Panc1 (cell line): Measurements from ENCODE around the gene TRANK1. TPM values are rescaled to one million over a fixed set of nuclear protein-coding genes. Genes with fewer than 3 reads are reported as not detected.

Source experiments
- ATAC-seq: fragments of 200-7000 bp; cut with Tn5 transposase; 2 replicates; pipeline ENCODE4 v1.9.1; 2020; ENCODE audit warnings: mild to moderate bottlenecking, moderate library complexity
- BruUV-seq: library from RNA; stranded (reverse); fragments of 400-500 nt; replicated peaks from 2 replicates; lab custom pipeline; 2021; lab: Mats Ljungman, UMichigan
- CTCF ChIA-PET: fragments of 300-600 bp; sonication (Branson Sonifier 250); formaldehyde crosslinking; loops from one replicate; lab custom pipeline; 2022; ENCODE audit warnings: antibody characterized with exemption; lab: Charles Lee
- POLR2A ChIA-PET: fragments of 300-600 bp; sonication (Branson Sonifier 250); formaldehyde crosslinking; loops from one replicate; lab custom pipeline; 2022; ENCODE audit warnings: antibody characterized with exemption; lab: Charles Lee
- DNase-seq: peaks from one replicate; pipeline ENCODE4 v3.0.0-alpha.2; 2010; ENCODE audit warnings: low read depth, low spot score
- H3K27ac ChIP-seq: 2 replicates; pipeline ENCODE4 v1.5.1; 2011; ENCODE audit warnings: mild to moderate bottlenecking, low read length, inconsistent platforms
- H3K27me3 ChIP-seq: fragments of 200-500 bp; sonication (Bioruptor generic); 2 replicates; pipeline ENCODE4 v1.6.0; 2014; ENCODE audit warnings: low read length, inconsistent platforms; ENCODE audit not compliant: control insufficient read depth, insufficient read depth
- H3K36me3 ChIP-seq: fragments of 200-500 bp; sonication (Bioruptor generic); 2 replicates; pipeline ENCODE4 v1.5.1; 2014; ENCODE audit warnings: inconsistent platforms, mild to moderate bottlenecking, low read length, moderate library complexity; ENCODE audit not compliant: control insufficient read depth, insufficient read depth
- H3K4me1 ChIP-seq: 2 replicates; pipeline ENCODE4 v1.5.1; 2011; ENCODE audit warnings: inconsistent platforms, mild to moderate bottlenecking, low read length, moderate library complexity; ENCODE audit not compliant: control insufficient read depth, insufficient read depth
- H3K4me3 ChIP-seq, 2 experiments: 2 replicates each; pipeline ENCODE4 v1.5.1; 2011 to 2012; ENCODE audit warnings: low read depth in 2 of 2, low read length in 2 of 2, mild to moderate bottlenecking in 2 of 2, inconsistent platforms in 1 of 2, moderate library complexity in 1 of 2
- H3K9me3 ChIP-seq: fragments of 200-500 bp; sonication (Bioruptor generic); 2 replicates; pipeline ENCODE4 v1.5.1; 2014; ENCODE audit warnings: low read depth, mild to moderate bottlenecking, inconsistent platforms, low read length, moderate library complexity; ENCODE audit not compliant: control insufficient read depth, insufficient read depth
- POLR2AphosphoS5 ChIP-seq: IDR thresholded peaks from 2 replicates; pipeline ENCODE4 v1.6.1; 2012; ENCODE audit warnings: mild to moderate bottlenecking, low read depth, low read length, moderate library complexity
- SIN3A ChIP-seq: IDR thresholded peaks from 2 replicates; pipeline ENCODE4 v1.6.1; 2012; ENCODE audit warnings: low read depth, mild to moderate bottlenecking, low read length, moderate library complexity, borderline replicate concordance; ENCODE audit not compliant: insufficient read depth
- TCF7L2 ChIP-seq: IDR thresholded peaks from 2 replicates; pipeline ENCODE4 v1.6.1; 2011; ENCODE audit warnings: mild to moderate bottlenecking, low read depth, low read length, inconsistent platforms
- in situ Hi-C: cut with HindIII; loops from 2 replicates; pipeline ENCODE4 v1.10.0; 2016; ENCODE audit warnings: low sequenced_read_pairs, low pct_unique_long_range_greater_than_20kb
- intact Hi-C: fragments of 100-400 bp; cut with micrococcal nuclease; formaldehyde crosslinking; loops from one replicate; pipeline ENCODE4 v1.10.0; 2022; ENCODE audit not compliant: unreplicated experiment
- total RNA-seq: library from RNA; stranded (reverse); gene quantifications from one replicate; pipeline ENCODE4 v1.2.1, GENCODE V29; 2021; ENCODE audit not compliant: unreplicated experiment
- TF ChIP-seq, protein P1 (sequence below), 2 experiments: IDR thresholded peaks; 2 replicates each; pipeline ENCODE4 v1.6.1; 2011 to 2012; ENCODE audit warnings: low read depth in 2 of 2, control low read depth in 1 of 2, low read length in 1 of 2, mild to moderate bottlenecking in 1 of 2, moderate library complexity in 1 of 2; ENCODE audit not compliant: insufficient read depth in 1 of 2
- TF ChIP-seq, protein P2 (sequence below): fragments of 450-650 bp; IDR thresholded peaks from 2 replicates; pipeline ENCODE4 v1.5.1; 2017; ENCODE audit warnings: mild to moderate bottlenecking

The TRANK1 gene
- total RNA-seq, 1 experiment from 2014 or later, result 3.2 TPM

DNA sequence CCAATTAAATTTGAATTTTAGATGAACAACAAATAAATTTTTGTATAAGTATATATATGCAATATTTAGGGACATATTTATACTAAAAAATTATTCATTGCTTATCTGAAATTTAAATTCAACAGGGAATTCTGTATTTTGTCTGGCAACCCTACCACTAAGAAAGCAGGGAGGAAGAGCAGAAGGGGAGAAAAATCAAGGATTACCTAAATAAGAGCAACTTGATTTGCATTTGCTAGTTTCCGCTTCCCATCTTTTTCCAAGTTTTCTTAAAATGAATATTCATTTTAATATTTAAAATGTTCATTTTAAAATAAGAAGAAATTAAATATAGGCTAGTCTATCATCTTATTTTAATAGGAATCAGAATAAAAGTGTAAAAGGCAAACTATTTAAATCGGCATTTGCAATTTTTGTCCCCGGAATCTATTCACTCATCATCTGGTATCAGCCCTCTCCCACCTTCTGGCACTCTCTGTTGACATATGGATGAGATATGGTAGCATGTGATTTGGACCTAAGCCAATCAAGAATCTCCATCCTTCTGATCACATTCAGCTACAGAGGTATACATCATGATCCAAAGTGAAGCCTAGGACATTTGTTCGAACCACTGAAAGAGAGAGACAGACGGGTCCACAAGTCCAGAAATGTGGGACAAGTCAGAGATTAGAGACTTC lies 82.6 kb downstream of the TRANK1 start:
- CTCF ChIA-PET, result no interaction called here
- H3K27me3 ChIP-seq, result no peaks in the 10 kb centered on the region
- H3K36me3 ChIP-seq, result no peaks in the 10 kb centered on the region
- no peak for ATAC-seq
- TF ChIP-seq, protein P1, sequence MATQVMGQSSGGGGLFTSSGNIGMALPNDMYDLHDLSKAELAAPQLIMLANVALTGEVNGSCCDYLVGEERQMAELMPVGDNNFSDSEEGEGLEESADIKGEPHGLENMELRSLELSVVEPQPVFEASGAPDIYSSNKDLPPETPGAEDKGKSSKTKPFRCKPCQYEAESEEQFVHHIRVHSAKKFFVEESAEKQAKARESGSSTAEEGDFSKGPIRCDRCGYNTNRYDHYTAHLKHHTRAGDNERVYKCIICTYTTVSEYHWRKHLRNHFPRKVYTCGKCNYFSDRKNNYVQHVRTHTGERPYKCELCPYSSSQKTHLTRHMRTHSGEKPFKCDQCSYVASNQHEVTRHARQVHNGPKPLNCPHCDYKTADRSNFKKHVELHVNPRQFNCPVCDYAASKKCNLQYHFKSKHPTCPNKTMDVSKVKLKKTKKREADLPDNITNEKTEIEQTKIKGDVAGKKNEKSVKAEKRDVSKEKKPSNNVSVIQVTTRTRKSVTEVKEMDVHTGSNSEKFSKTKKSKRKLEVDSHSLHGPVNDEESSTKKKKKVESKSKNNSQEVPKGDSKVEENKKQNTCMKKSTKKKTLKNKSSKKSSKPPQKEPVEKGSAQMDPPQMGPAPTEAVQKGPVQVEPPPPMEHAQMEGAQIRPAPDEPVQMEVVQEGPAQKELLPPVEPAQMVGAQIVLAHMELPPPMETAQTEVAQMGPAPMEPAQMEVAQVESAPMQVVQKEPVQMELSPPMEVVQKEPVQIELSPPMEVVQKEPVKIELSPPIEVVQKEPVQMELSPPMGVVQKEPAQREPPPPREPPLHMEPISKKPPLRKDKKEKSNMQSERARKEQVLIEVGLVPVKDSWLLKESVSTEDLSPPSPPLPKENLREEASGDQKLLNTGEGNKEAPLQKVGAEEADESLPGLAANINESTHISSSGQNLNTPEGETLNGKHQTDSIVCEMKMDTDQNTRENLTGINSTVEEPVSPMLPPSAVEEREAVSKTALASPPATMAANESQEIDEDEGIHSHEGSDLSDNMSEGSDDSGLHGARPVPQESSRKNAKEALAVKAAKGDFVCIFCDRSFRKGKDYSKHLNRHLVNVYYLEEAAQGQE (IDR thresholded peaks at IDR 0.05; ENCODE audit: insufficient read depth in 1 of 2, low read depth in 2 of 2, low read length in 1 of 2), result no peak
- TF ChIP-seq SIN3A (no peak), POLR2AphosphoS5 (no peak), TCF7L2 (no peak)
- TF ChIP-seq, protein P2, sequence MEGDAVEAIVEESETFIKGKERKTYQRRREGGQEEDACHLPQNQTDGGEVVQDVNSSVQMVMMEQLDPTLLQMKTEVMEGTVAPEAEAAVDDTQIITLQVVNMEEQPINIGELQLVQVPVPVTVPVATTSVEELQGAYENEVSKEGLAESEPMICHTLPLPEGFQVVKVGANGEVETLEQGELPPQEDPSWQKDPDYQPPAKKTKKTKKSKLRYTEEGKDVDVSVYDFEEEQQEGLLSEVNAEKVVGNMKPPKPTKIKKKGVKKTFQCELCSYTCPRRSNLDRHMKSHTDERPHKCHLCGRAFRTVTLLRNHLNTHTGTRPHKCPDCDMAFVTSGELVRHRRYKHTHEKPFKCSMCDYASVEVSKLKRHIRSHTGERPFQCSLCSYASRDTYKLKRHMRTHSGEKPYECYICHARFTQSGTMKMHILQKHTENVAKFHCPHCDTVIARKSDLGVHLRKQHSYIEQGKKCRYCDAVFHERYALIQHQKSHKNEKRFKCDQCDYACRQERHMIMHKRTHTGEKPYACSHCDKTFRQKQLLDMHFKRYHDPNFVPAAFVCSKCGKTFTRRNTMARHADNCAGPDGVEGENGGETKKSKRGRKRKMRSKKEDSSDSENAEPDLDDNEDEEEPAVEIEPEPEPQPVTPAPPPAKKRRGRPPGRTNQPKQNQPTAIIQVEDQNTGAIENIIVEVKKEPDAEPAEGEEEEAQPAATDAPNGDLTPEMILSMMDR, result no peak
- POLR2A ChIA-PET, result no interaction called here
- H3K27ac ChIP-seq, result no peak overlapping the region
- intact Hi-C loops (loop anchor here (10.0 kb wide), 1 partner anchor 897 kb away; no protein-coding TSS in a partner anchor), in situ Hi-C loops (no loop called here)
- no peaks in the 10 kb centered on the region for H3K4me1 ChIP-seq
- H3K4me3 ChIP-seq, result no peak overlapping the region
- no TSS peak for BruUV-seq
- no peaks in the 10 kb centered on the region for H3K9me3 ChIP-seq
- DNase-seq, result no peak

DNA sequence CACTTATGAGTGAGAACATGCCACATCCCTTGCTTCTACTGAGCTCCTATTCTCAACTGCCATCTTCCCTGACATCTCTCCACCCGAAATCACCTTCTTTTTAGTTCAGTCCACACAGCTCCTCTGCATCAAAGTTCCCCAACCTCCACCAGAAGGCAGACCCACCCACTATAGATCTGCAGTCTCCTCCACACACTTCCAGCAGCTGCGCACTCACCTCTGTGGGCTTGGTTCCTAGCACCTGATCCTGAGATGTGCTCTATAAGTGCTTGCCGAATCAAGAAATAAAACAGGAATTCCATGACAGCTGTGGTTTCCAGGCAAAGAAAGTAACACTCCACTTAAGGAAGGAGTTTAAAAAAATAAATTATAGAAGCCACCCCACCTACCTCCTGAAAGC lies 85.4 kb downstream of the TRANK1 start:
- intact Hi-C loops, result no loop called here
- Histone ChIP-seq H3K27ac (no peak overlapping the region), H3K4me3 (no peak overlapping the region), H3K4me1 (no peaks in the 10 kb centered on the region), H3K27me3 (no peaks in the 10 kb centered on the region), H3K36me3 (no peaks in the 10 kb centered on the region), H3K9me3 (no peaks in the 10 kb centered on the region)
- in situ Hi-C loops, result no loop called here
- TF ChIP-seq, protein P2, result no peak
- TF ChIP-seq SIN3A (no peak), TCF7L2 (no peak), POLR2AphosphoS5 (no peak)
- TF ChIP-seq, protein P1 (IDR thresholded peaks at IDR 0.05; ENCODE audit: insufficient read depth in 1 of 2, low read depth in 2 of 2, low read length in 1 of 2), result no peak
- no TSS peak for BruUV-seq
- ChIA-PET POLR2A (no interaction called here), CTCF (no interaction called here)
- DNase-seq (no peak), ATAC-seq (no peak)
